Measurements from ENCODE around the gene PNPLA7. TPM values are rescaled to one million over a fixed set of nuclear protein-coding genes. Genes with fewer than 3 reads are reported as not detected.

PNPLA7 gene
- total RNA-seq, 1 experiment from 2014 or later: 1.8 TPM

DNA sequence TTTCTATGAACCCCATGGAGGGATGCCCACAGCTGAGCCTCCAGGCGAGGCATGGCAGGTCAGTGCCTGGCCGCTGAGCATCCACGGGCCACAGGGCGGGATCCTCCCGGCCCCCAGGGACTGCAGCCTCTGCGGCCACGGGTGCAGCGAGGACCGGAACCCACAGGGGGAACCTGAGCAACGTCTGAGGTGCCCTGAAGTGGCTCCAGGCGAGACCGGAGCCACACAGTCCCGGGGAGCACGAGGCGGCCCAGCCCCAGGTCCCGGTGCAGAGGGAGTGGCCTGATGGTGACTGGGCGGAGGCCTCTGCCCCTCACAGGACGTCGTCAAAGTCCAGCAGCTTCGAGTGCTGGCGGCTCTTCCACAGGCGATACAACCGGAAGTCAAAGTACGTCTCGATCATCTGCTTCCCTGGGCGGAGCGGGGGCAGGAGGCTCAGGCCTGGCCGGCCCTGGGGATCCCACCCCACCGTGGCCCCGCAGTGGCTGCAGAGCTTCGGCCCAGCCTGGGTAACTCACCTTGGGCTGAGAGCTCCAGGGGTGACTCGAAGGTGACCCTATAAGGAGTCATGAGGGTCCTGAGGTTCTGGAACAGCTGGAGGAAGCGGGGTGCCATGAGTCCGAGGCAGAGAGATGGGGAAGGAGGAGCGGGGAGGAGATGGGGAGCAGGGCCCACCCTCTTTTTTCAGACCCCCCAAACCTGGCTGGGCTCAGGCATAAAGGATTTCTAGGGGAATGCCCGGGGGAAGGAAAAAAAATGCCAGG, 100.9 kb downstream of the PNPLA7 start (continued):
- TF ChIP-seq CEBPB (IDR thresholded peaks at IDR 0.05; ENCODE audit: low read depth): no peak

DNA sequence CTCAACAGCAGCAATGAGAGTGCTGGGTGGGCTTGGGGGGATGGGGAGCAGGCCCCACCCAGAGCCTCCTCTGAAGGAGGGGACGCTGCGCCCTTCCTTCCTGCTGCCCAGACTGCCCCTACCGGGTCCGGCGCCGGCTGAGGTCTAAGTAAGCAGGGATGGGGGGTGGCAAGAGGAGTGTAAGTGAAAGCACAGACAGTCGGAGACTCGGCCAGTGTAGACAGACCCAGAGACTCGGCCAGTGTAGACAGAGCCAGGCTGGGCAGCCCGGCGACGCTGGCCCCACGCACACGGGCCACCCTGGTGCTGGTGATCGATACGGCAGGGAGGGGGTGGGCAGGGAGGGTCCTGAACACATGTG, 101.6 kb downstream of the PNPLA7 start:
- no peaks in the 10 kb centered on the region for H3K27me3 ChIP-seq (ENCODE audit: insufficient read depth, low read length)
- H3K4me3 ChIP-seq (replicated peaks in 1 of 2; ENCODE audit: low read depth in 1 of 2, low read length in 2 of 2): no peak overlapping the region
- intact Hi-C loops (cut with micrococcal nuclease): no loop called here
- H3K79me2 ChIP-seq (ENCODE audit: insufficient read depth, low read length): peaks cover 11% of the 10 kb centered on the region; the same call in 1 of the 2 replicates
- no peak overlapping the region for H3K4me2 ChIP-seq (ENCODE audit: low read length)
- H3K9me3 ChIP-seq (ENCODE audit: control insufficient read depth in 1 of 2, insufficient read depth in 1 of 2, low read depth in 1 of 2, low read length in 2 of 2): no peaks in the 10 kb centered on the region
- no peaks in the 10 kb centered on the region for H3K9me2 ChIP-seq (ENCODE audit: insufficient read depth)
- no peak overlapping the region for H2AFZ ChIP-seq (ENCODE audit: low read depth, low read length, poor library complexity, severe bottlenecking)
- TF ChIP-seq TCF7L2 (IDR thresholded peaks at IDR 0.05; ENCODE audit: borderline replicate concordance, extremely low read depth, insufficient read depth, insufficient read length): no peak
- TF ChIP-seq, protein P1, sequence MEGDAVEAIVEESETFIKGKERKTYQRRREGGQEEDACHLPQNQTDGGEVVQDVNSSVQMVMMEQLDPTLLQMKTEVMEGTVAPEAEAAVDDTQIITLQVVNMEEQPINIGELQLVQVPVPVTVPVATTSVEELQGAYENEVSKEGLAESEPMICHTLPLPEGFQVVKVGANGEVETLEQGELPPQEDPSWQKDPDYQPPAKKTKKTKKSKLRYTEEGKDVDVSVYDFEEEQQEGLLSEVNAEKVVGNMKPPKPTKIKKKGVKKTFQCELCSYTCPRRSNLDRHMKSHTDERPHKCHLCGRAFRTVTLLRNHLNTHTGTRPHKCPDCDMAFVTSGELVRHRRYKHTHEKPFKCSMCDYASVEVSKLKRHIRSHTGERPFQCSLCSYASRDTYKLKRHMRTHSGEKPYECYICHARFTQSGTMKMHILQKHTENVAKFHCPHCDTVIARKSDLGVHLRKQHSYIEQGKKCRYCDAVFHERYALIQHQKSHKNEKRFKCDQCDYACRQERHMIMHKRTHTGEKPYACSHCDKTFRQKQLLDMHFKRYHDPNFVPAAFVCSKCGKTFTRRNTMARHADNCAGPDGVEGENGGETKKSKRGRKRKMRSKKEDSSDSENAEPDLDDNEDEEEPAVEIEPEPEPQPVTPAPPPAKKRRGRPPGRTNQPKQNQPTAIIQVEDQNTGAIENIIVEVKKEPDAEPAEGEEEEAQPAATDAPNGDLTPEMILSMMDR (IDR thresholded peaks at IDR 0.05 in 2 of 3, conservative IDR thresholded peaks at IDR 0.05 in 1 of 3; ENCODE audit: borderline replicate concordance in 1 of 3, insufficient read depth in 1 of 3, low read depth in 2 of 3, low read length in 2 of 3): no peak
- no peak for TF ChIP-seq JUND (IDR thresholded peaks at IDR 0.05)
- no peak for TF ChIP-seq FOSL1 (IDR thresholded peaks at IDR 0.05; ENCODE audit: low read depth)
- no peak for TF ChIP-seq RAD21 (IDR thresholded peaks at IDR 0.05; ENCODE audit: low read depth)
- TF ChIP-seq EZH2 (IDR thresholded peaks at IDR 0.05): no peak
- no peak for TF ChIP-seq ELF1 (IDR thresholded peaks at IDR 0.05; ENCODE audit: borderline replicate concordance, low read depth)
- H3K36me3 ChIP-seq (ENCODE audit: control insufficient read depth in 1 of 2, insufficient read depth in 2 of 2, low read length in 2 of 2): peaks cover 8 to 28% of the 10 kb centered on the region in 2 experiments; a peak in 3 of 4 replicates
- H3K27ac ChIP-seq (ENCODE audit: low read depth, low read length): no peak overlapping the region
- H4K20me1 ChIP-seq (ENCODE audit: insufficient read depth): peaks cover 2% of the 10 kb centered on the region; the same call in 1 of the 2 replicates
- H3K4me1 ChIP-seq (ENCODE audit: control insufficient read depth in 1 of 2, insufficient read depth in 2 of 2, low read length in 2 of 2): peaks cover 12 to 24% of the 10 kb centered on the region in 2 experiments
- DNase-seq (ENCODE audit: low read depth, low spot score): no peak
- ChIA-PET RAD21 (ENCODE audit: low non-redundant PET in 1 of 2, low total read pairs in 2 of 2, uncharacterized antibody in 2 of 2, unreplicated experiment in 2 of 2) (no interaction called here), POLR2A (no interaction called here), CTCF (no interaction called here)
- no peak overlapping the region for H3K9ac ChIP-seq (ENCODE audit: low read length)
- BruUV-seq (replicated peaks): no TSS peak
- no peak for ATAC-seq
